GM21528 (cell line): ENCODE results near the gene UPF2.

ENCODE experiments used
- ATAC-seq: cut with Tn5 transposase; IDR thresholded peaks from one replicate; pipeline ENCODE4 v1.9.1; 2021; ENCODE audit warnings: mild to moderate bottlenecking, moderate library complexity; ENCODE audit not compliant: unreplicated experiment, low FRiP score

Gene UPF2

DNA sequence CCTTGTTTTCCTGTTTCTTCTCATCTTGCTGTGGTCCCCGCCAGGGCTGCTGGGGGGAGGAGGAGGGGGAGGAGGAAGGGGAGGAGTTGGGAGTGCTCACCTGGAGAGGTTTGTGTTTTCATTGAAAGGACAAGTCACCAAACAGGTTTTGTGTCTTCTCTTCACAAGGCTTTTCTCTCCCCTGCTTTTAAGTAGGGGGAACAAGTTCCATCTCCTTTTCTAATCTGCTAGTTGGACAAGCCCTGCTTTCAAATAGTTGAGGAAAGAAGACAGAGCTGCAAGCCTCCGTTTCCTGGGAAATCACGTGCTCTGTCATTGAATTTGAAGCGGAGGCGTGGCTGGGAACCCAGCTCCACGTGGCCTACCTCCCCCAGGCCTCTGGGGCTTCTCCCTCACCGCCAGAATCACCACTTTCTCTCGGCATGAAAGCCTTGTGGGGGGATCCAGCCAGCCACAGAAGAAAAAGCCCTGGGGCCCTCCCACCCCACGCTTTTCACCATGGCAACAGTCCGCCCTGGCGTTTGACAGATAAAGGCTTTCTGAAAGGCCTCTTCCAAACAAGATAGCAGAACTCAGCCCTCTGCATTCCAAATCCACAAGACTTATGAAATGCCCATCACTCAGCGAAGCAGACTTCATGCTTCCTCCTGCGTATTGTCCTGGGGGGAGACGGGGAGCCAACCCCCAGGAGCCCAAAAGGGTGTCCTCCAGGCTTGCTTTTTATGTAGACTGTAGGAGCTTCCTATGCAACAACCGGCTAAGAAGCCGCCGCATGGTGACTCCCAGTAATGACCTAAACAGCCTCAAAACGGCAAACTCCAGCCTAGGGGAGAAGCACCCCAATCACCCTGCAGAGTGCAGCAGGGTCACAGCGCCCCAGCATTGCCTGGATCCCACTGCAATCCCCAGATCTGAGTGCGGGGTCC, 167.8 kb downstream of the UPF2 start:
- no peak for ATAC-seq

DNA sequence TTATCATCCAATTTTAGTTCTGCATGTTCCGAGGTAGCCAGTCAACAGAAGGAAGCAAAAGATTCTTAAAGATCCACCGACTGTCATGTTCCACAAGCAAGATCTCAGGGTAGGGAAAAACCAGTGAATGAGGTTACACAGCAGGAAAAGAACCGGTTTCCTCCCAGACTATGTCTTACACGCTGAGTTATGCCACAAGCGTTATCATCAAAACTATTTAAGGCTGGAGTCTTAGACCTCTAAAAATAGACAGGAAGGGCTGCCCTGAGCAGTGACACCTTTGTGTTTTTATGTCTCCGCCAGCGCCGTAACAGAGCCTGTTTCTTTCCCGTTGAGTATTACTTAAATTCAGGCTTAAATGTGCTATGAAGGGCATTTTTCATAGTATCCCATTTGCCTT, 171.1 kb downstream of the UPF2 start:
- ATAC-seq: no peak

DNA sequence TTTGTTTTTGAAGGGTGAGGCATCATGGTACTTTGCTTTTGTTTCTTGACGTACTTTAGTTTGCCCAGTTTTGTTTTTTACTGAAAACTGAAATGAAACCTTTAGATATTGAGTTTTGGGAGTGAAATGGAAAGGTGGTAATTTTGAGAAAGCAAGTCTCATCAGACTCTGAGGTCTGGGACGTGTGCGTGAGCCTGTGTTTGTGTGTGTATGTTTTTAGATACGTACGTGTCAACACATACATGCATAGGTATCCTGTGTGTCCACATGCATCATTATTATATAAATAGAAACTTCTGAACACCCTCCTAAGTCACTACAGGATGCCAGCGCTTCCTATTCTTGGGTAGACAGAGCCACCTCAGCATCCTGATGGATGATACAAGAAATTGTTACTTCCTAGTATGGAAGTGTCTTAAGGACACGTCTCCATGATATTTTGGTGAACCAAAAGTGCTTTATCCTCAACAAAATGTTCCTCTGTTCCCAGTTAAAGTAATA, 171.7 kb downstream of the UPF2 start:
- ATAC-seq: no peak

DNA sequence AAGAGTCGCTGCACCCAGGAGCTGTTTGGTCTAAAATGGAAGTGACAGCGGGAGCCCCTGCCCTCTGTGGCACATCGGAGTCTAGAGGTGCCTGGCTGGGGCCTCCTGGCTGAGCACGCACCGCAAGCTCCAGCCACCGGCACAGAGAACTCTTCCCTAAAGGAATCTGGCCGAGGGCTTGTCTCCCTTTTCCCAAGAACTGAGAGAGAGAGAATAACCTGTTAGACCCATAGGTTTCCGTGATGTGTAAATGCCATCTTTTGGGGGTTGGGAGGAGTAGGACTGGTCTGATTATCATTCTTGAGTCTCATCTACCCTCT, 172.2 kb downstream of the UPF2 start:
- no peak for ATAC-seq
